Skin of body (tissue), 2 donors: ENCODE results near the gene PRSS50. TPM values are rescaled to one million over a fixed set of nuclear protein-coding genes. Genes with fewer than 3 reads are reported as not detected.

Experiments
- DNase-seq: peaks from one replicate; lab custom pipeline; 2025; lab: John Stamatoyannopoulos, UW
- total RNA-seq: library from RNA; depleted of rRNA; stranded (reverse); fragments of >200 nt; gene quantifications from one replicate; pipeline ENCODE4 v1.2.3, GENCODE V29; 2014

Gene PRSS50
- total RNA-seq, 1 donor from 2014 or later: 0.89 TPM

- DNase-seq: no peak
These were observed 11.4 kb upstream of the PRSS50 start for GRCh38 chr3:46729038-46729437.

GRCh38 chr3:46725621-46726314 is 8.1 kb upstream of the PRSS50 start:
- DNase-seq: no peak

GRCh38 chr3:46724424-46724823 is 6.8 kb upstream of the PRSS50 start:
- no peak for DNase-seq

DNA sequence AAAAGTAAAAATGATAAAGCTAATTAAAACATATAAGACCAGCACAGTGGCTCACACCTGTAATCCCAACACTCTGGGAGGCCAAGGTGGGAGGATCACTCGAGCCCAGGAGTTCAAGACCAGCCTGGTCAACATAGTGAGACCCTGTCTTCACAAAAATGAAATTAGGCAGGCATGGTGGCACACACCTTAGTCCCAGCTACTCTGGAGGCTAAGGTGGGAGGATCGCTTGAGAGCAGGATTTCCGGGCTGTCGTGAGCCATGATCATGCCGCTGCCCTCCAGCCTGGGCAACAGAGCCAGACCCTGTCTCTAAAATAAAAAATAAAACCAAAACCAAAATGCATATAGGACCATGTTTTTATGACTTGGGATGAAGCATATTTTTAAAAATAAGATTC is 4.8 kb upstream of the PRSS50 start:
- no peak for DNase-seq

DNA sequence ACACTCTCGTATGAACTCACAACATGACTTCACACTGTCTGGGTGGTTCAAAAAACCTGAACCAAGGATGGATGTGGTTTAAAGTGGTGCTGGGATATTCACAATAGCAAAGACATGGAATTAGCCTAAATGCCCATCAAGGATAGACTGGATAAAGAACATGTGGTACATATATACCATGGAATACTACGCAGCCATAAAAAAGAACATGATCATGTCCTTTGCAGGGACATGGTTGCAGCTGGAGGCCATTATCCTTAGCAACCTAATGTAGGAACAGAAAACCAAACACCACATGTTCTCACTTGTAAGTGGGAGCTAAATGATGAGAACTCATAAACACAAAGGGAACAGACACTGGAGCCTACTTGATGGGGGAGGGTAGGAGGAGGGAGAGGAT is 3.3 kb upstream of the PRSS50 start:
- DNase-seq: no peak

DNA sequence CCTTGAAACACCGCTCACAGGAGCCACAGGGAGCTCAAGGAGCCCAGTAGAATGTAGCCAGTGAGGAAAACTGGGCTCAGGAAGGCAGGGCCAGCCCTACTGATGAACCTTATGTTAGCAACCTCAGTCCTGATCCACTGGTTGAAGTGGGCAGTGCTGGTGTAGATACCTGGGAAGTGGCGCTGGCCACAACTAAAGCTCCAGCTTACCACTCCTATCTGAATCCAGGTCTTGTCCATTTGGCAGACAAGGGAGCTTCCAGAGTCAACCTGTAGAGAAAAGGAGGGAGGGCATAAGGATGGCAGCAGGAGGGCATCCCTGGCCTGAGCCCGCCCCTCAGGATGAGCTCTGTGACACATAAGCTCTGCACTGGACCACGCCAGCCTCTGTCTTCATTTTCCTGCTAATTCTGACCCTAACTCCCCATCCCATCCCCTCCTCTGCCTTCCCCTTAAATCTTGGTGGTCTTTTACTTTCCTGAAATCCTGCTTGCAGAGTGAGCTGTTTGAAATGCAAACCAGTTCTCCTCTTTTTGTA is 2.1 kb upstream of the PRSS50 start:
- no peak for DNase-seq

- no peak for DNase-seq
These were observed 1.4 kb upstream of the PRSS50 start for GRCh38 chr3:46719044-46719565.

DNA sequence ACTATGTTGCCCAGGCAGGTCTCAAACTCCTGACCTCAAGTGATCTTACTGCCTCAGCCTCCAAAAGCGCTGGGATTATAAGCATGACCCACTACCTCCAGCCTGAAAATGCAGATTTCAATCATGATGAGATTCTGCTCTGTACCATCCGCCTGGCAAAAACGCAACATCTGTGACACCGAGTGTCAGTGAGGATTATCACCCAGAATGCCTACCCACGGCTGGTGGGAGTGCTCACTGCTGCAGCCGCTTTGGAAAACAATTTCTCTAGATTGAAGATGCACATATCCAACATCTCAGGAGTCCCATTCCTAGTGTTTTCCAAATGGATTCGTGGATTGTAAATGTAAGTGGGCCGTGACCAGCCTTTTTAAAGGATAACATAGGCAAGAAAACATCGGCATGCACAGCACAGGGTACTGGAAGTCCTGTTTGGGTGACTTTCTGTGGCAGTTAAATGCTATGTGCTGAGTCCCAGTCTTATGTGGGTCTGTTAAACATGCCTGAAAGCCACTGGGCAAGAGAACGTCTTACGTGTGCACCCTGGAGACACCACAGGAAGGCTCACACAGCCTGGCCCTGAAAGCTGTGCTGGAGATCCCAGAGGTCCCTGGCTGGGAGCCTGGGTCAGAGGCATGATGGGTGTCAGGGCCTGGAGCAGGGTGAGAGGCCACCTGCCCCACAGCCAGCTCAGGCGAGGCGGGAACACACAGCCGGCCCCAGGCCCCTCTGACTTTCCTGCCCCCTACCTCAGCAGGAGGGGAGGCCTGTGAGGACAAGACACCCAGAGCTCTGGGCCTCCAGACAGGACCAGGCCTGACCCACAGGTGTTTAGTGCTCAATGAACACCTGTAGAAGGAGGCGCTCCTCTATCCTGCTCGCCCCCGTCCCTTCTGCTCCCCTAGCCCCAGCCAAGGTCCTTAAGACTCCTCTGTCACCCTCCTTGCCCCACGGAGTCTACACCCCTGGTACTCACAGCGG is 918 bp downstream of the PRSS50 start:
- no peak for DNase-seq

- DNase-seq: no peak
These were observed 2.0 kb downstream of the PRSS50 start for GRCh38 chr3:46715507-46716175.

DNA sequence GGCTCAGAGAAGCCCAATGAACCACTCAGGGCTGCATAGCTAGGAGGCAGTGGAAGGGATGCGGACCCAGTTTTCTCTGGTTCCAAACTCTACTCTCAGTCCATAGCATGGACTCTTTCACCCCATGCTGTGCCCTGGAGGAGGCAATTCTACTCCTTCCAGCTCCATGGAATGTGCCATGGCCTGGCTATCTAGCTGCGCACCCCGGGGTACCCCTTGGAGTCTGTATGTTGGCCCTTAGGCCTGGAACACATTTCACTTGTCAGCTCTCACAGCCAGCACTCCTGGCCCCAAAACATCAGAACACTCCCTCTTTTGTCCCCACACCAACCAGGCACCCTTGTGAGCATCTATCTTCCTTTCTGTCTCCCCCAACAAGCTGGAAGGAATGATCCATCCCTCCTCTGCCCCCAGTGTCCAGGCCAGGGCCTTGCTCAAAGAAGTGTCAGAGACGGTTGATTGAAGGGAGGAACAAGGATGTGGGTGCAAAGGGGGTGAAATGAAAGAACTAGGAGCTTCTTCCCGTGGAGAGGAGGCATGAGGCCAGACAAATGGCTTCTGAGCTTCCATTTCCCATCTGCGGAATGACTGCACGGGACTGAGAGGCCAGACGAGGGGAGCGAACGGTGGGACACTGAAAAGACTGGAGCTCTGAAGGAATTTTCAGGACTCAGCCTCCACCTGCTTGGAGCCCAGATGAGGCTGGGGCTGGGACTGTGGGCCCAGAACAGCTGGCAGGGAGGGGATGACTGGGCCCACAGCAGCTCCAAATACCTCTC is 2.8 kb downstream of the PRSS50 start:
- DNase-seq: no peak

DNA sequence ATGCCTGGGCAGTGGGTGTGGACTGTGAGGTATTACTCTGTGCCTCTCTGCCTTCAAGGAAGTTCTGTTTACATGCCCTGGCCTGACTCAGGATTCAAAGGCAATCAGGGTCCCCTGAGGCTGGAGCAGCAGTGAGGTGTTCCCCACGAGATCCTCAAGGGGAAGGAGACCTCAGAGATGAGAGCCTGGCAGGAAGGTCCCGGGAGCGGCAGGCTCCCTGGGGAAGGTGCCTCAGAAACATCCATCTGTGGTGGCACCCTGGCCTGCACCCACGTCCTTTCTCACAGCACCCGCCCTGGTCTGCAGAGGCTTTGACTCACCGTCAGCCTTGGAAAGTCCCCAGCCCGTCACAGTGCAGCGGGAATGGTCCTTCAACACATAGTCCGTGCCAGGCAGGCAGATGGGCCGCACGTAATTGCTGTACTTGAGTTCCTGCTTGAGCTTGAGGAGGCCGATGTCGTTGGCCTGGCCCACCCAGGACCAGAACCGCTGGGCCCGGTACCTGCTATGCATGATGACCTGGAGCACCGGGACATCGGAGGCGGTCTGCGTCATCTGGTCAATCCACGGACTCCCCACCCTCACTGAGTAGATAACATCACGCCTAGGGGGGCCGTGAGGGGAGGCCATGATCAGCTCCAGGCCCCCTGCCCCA is 3.6 kb downstream of the PRSS50 start:
- DNase-seq: no peak

GRCh38 chr3:46713050-46713897 is 4.4 kb downstream of the PRSS50 start:
- DNase-seq: no peak

- DNase-seq: no peak
These were observed 5.2 kb downstream of the PRSS50 start for GRCh38 chr3:46712191-46713049.

DNA sequence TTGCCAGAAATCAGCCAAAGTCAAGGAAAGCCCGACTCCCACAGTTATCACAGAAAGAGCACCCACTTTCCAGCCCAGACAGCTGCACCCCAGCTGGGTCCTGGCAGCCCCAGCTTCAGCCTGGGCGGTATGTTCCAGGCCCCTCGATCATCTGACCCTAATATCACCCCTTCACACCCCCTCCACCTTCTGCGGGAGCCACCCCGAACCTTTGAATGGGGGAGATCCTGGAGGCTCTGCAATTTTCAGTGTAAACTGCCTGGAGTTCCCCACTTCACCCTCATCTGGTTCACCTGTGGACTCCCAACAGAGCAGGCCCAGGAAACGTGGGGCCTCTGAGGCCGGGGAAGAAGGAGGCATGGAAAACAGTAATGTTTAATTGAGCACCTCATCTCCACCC is 5.9 kb downstream of the PRSS50 start:
- DNase-seq: no peak

DNA sequence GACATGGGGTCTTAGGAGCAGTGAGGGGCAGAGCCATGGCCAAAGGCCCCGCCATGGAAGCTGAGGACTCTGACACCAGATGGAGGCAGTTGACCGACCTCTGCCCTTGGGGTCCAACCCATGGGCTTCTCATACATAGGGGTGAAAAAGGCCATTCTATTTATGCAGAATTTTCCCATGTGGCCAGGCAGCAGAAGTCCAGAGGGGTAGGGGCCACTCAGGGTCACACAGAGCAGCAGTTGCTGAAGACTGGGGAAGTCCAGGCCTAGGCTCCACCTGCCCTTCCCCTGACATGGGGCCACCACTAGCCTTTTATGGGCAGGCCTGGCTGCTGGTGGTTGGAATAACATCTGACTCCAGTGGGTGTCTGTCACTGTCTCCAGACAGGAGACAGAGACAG is 6.4 kb downstream of the PRSS50 start:
- DNase-seq: no peak

DNA sequence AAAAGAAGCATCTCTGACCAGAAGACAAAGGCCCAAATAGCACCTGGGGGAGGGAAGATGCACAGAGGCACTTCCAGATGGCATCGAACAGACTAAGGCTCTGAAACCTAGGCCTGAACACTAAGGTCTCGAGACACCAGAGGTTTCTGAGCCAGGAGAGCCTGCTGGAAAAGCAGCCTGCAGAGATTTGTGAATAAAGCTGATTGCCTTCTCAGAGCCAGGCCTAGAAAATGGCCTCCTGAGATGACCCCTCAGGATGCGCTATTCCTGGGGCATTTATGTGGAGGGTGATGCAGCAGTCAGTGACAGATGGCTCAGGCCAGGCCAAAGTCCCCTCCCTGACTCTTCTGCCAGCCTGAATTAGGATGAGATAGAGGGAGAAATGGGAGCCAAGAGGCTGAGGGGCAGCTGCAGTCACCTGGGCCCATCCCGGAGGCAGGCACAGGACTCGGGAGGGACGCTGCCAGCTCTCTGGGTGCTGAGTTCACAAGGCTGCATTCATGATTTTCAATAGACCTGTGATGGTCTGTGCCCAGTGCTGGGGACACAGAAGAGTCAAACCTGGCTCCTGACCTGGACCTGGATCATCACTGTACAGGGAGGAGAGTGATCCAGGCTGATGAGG is 6.9 kb downstream of the PRSS50 start:
- DNase-seq: no peak

DNA sequence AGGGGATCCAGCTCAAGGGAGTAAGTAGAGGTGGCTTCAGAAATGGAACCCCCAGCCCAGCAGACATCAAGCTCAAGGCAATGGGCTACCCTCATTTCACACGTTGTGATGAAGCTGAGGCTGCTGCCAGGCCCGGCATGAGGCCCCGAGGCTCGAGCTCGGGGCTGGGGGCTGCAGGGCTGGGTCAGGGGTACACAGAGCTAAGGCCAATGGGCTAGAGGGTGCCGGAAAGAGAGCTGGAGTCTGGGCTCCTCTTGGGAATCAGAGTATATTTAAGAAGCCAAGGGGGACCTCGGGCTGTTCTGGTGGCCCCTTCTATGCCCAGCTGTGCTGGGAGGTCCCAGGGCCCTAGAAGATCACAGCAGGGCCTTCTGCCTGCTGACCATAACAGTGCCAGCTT is 7.4 kb downstream of the PRSS50 start:
- DNase-seq: no peak

DNA sequence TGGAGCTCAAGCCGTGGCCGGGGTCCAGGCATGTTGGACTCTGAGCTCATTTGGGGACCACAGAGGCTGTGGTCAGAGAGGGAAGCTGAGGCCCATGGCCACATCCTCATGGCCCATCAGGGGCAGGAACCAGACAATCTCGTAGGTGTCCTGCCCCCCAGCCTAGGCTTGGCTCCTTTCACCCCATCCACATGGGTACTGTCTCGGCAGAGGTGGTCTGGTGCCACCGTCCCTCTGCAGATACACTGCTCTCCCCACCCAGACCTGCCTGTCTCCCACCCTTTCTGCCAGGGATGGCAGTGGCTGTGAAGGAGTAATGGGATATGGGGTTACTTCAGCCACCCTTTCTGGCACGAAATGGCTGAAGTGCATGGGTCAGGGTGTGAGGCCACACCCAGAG is 7.9 kb downstream of the PRSS50 start:
- no peak for DNase-seq
